Kidney (tissue), 14 donors: ENCODE data around the gene DSCAM. TPM values are rescaled to one million over a fixed set of nuclear protein-coding genes. Genes with fewer than 3 reads are reported as not detected.

Experiments
- DNase-seq, 5 donors: peaks; one replicate each; pipeline ENCODE4 v3.0.0-alpha.2; 2013 to 2020
- FAIRE-seq: peaks from 2 replicates; lab custom pipeline; 2012; peaks lifted over from hg19 to GRCh38; lab: Jason Lieb, UNC
- H3K27ac ChIP-seq, 2 donors: one replicate each; pipeline ENCODE4 v1.7.0; 2013; ENCODE audit warnings: low read depth in 2 of 2, low read length in 2 of 2, inconsistent platforms in 1 of 2
- H3K27me3 ChIP-seq: one replicate; pipeline ENCODE4 v1.7.1; 2013; ENCODE audit warnings: low read length, inconsistent platforms; ENCODE audit not compliant: control insufficient read depth, insufficient read depth
- H3K36me3 ChIP-seq, 3 donors: one replicate each; pipeline versions ENCODE4 v1.7.0 to v1.7.1; 2013; ENCODE audit warnings: low read length in 3 of 3, control low read depth in 1 of 3, inconsistent platforms in 1 of 3; ENCODE audit not compliant: insufficient read depth in 3 of 3, control insufficient read depth in 2 of 3
- H3K4me1 ChIP-seq, 3 donors: one replicate each; pipeline versions ENCODE4 v1.7.0 to v1.7.1; 2013; ENCODE audit warnings: low read length in 3 of 3, inconsistent platforms in 1 of 3, low read depth in 1 of 3; ENCODE audit not compliant: control insufficient read depth in 2 of 3, insufficient read depth in 2 of 3
- H3K4me3 ChIP-seq, 3 donors: one replicate each; pipeline versions ENCODE4 v1.7.0 to v1.8.1; 2013; ENCODE audit warnings: low read length in 3 of 3, control low read depth in 1 of 3, inconsistent platforms in 1 of 3
- H3K9ac ChIP-seq, 3 donors: one replicate each; pipeline versions ENCODE4 v1.7.0 to v1.7.1; 2013; ENCODE audit warnings: low read length in 3 of 3, control low read depth in 1 of 3, inconsistent platforms in 1 of 3
- H3K9me3 ChIP-seq, 3 donors: one replicate each; pipeline versions ENCODE4 v1.7.0 to v1.7.1; 2013; ENCODE audit warnings: low read length in 3 of 3, control low read depth in 1 of 3, inconsistent platforms in 1 of 3; ENCODE audit not compliant: control insufficient read depth in 2 of 3, insufficient read depth in 1 of 3
- intact Hi-C: fragments of 100-400 bp; cut with DNase I; formaldehyde crosslinking; loops from one replicate; pipeline ENCODE4 v1.11.1; 2022
- polyA plus RNA-seq: library from polyadenylated mRNA; stranded (reverse); fragments of 350-450 nt; fragmentation: Illumina TruSeq; extraction: RNeasy Lipid Tissue Mini Kit (QIAGEN cat#74804); gene quantifications from one replicate; pipeline ENCODE4 v1.2.3, GENCODE V29; 2014; ENCODE audit warnings: low read depth, low replicate concordance; ENCODE audit not compliant: insufficient read depth
- total RNA-seq: library from RNA; stranded (reverse); fragmentation: NEBNext Ultra II Directional; extraction: Animal tissue kit (Norgen Biotek cat#: 25700); gene quantifications from one replicate; pipeline ENCODE4 v1.2.1, GENCODE V29; 2021
- TF ChIP-seq, protein P1 (sequence below): IDR thresholded peaks from 3 replicates; pipeline ENCODE4 v1.5.1; 2012; ENCODE audit warnings: mild to moderate bottlenecking, moderate library complexity, borderline replicate concordance; ENCODE audit not compliant: insufficient read depth; ENCODE audit errors: extremely low read depth
- donor health status: control.
- donor health status: control.
- donor health status: control.
- donor health status: control.
- donor health status: control.
- donor health status: DM: yes; HTN: yes; CAD: no.
- donor health status: Normal renal cell carcinoma (clear cell type).

DSCAM gene
- total and polyA plus RNA-seq, 2 donors from 2014 or later = not detected

DNA sequence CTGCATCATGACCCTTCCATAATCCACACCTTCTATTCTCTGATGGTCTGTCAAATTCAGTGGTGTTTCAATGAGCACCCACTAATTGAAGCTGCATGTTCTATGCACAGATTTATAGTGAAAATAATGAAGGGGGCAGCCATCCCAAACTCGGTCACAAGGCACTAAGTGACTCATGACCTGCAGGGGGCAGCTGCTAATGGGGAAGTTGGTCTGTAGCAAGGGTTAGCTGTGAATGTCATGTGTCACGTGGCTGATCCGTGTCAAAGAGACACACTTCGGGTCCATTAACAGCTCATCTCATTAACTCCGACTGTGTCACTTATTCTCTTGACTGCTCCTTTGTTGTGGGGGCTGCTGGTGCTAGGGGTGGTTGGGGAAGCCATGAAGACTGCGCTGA, 673.1 kb downstream of the DSCAM start:
- Histone ChIP-seq H3K27me3 (no peaks in the 10 kb centered on the region), H3K27ac (no peak overlapping the region), H3K9ac (no peak overlapping the region), H3K4me3 (no peak overlapping the region), H3K4me1 (no peaks in the 10 kb centered on the region), H3K36me3 (no peaks in the 10 kb centered on the region), H3K9me3 (no peaks in the 10 kb centered on the region)
- intact Hi-C loops = no loop called here
- TF ChIP-seq, protein P1, sequence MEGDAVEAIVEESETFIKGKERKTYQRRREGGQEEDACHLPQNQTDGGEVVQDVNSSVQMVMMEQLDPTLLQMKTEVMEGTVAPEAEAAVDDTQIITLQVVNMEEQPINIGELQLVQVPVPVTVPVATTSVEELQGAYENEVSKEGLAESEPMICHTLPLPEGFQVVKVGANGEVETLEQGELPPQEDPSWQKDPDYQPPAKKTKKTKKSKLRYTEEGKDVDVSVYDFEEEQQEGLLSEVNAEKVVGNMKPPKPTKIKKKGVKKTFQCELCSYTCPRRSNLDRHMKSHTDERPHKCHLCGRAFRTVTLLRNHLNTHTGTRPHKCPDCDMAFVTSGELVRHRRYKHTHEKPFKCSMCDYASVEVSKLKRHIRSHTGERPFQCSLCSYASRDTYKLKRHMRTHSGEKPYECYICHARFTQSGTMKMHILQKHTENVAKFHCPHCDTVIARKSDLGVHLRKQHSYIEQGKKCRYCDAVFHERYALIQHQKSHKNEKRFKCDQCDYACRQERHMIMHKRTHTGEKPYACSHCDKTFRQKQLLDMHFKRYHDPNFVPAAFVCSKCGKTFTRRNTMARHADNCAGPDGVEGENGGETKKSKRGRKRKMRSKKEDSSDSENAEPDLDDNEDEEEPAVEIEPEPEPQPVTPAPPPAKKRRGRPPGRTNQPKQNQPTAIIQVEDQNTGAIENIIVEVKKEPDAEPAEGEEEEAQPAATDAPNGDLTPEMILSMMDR = no peak
- FAIRE-seq (no peak), DNase-seq (no peak)

GRCh38 chr21:40169971-40170370, 677.0 kb downstream of the DSCAM start:
- intact Hi-C loops = no loop called here
- TF ChIP-seq, protein P1 = no peak
- Histone ChIP-seq H3K9ac (no peak overlapping the region), H3K4me3 (no peak overlapping the region), H3K4me1 (no peaks in the 10 kb centered on the region), H3K36me3 (no peaks in the 10 kb centered on the region), H3K27me3 (no peaks in the 10 kb centered on the region), H3K9me3 (no peaks in the 10 kb centered on the region), H3K27ac (no peak overlapping the region)
- no peak for DNase-seq
- FAIRE-seq = no peak

- H3K9me3 ChIP-seq = no peaks in the 10 kb centered on the region
- FAIRE-seq = no peak
- intact Hi-C loops = no loop called here
Observed at GRCh38 chr21:40166291-40166843, 680.6 kb downstream of the DSCAM start.

More at GRCh38 chr21:40166291-40166843, 680.6 kb downstream of the DSCAM start:
- Histone ChIP-seq H3K9ac (no peak overlapping the region), H3K4me3 (no peak overlapping the region), H3K36me3 (no peaks in the 10 kb centered on the region), H3K27ac (no peak overlapping the region), H3K4me1 (peaks cover 0 to 3% (median 0%) of the 10 kb centered on the region in 3 donors), H3K27me3 (no peaks in the 10 kb centered on the region)
- DNase-seq = no peak
- TF ChIP-seq, protein P1 = no peak
